Measurements from ENCODE around the gene SH2D4B.

DNA sequence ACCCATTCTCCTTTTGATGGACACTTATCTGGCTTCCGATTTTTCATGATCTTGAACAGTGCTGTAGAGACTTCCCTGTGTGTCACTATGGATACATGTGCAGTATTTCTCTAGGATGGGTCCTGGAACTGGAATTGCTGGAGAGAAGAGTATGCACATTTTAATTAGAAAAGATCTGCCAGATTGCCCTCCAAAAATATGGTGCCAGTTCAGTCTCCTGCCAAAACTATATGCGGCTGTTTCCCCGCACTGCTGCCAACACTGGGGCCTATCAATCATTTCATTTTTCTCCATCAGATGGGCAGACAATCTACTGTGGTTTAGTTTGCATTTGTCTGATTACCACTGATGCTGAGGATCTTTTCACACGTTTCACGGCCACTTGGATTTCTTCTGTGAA lies 105.0 kb downstream of the SH2D4B start:
- TF ChIP-seq RAD21 (conservative IDR thresholded peaks at IDR 0.05) = no peak
- TF ChIP-seq, protein P1, sequence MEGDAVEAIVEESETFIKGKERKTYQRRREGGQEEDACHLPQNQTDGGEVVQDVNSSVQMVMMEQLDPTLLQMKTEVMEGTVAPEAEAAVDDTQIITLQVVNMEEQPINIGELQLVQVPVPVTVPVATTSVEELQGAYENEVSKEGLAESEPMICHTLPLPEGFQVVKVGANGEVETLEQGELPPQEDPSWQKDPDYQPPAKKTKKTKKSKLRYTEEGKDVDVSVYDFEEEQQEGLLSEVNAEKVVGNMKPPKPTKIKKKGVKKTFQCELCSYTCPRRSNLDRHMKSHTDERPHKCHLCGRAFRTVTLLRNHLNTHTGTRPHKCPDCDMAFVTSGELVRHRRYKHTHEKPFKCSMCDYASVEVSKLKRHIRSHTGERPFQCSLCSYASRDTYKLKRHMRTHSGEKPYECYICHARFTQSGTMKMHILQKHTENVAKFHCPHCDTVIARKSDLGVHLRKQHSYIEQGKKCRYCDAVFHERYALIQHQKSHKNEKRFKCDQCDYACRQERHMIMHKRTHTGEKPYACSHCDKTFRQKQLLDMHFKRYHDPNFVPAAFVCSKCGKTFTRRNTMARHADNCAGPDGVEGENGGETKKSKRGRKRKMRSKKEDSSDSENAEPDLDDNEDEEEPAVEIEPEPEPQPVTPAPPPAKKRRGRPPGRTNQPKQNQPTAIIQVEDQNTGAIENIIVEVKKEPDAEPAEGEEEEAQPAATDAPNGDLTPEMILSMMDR (IDR thresholded peaks at IDR 0.05; ENCODE audit: poor library complexity, severe bottlenecking) = no peak
